Uterus (tissue), 4 donors: Measurements from ENCODE around the gene OTOG. TPM values are rescaled to one million over a fixed set of nuclear protein-coding genes. Genes with fewer than 3 reads are reported as not detected.

Experiments
- DNase-seq, 2 donors: peaks; one replicate each; pipeline ENCODE4 v3.0.0-alpha.2; 2019 to 2020
- H3K27ac ChIP-seq, 2 donors: fragments of 200-600 bp; sonication (generic); 1 replicate in 1 of 2; 2 replicates in 1 of 2; pipeline ENCODE4 v1.5.1; 2016 to 2018
- H3K27me3 ChIP-seq, 2 donors: fragments of 200-600 bp; sonication (generic); one replicate each; pipeline ENCODE4 v1.5.1; 2018 to 2019; ENCODE audit warnings: control low read depth in 1 of 2
- H3K36me3 ChIP-seq, 2 donors: fragments of 200-600 bp; sonication (generic); one replicate each; pipeline ENCODE4 v1.5.1; 2019; ENCODE audit warnings: control low read depth in 1 of 2
- H3K4me1 ChIP-seq, 2 donors: fragments of 200-600 bp; sonication (generic); one replicate each; pipeline ENCODE4 v1.5.1; 2018 to 2019; ENCODE audit warnings: control low read depth in 1 of 2
- H3K4me3 ChIP-seq, 2 donors: fragments of 200-600 bp; sonication (generic); 1 replicate in 1 of 2; 2 replicates in 1 of 2; pipeline ENCODE4 v1.5.1; 2018 to 2019; ENCODE audit warnings: mild to moderate bottlenecking in 1 of 2
- H3K9me3 ChIP-seq, 2 donors: fragments of 200-600 bp; sonication (generic); one replicate each; pipeline ENCODE4 v1.5.1; 2019; ENCODE audit warnings: control low read depth in 1 of 2
- POLR2A ChIP-seq, 2 donors: fragments of 450-650 bp; IDR thresholded peaks; one replicate each; pipeline ENCODE4 v1.6.1; 2016; ENCODE audit warnings: antibody characterized with exemption in 2 of 2, mild to moderate bottlenecking in 1 of 2, moderate library complexity in 1 of 2
- intact Hi-C: fragments of 100-400 bp; cut with DNase I; formaldehyde crosslinking; loops from one replicate; pipeline ENCODE4 v1.15.1; 2023; ENCODE audit warnings: low total_unique reads
- total RNA-seq, 4 donors: library from RNA; depleted of rRNA in 3 of 4; stranded (reverse); fragments of >200 nt in 3 of 4; gene quantifications; one replicate each; pipeline versions ENCODE4 v1.1.0 to v1.2.4, GENCODE V29; 2014 to 2023
- TF ChIP-seq, protein P1 (sequence below), 4 experiments: fragments of 200-600 bp in 2 of 4; fragments of 450-650 bp in 2 of 4; sonication (generic) in 2 of 4; IDR thresholded peaks; one replicate each; pipeline ENCODE4 v1.5.1; 2016 to 2019; ENCODE audit warnings: antibody characterized with exemption in 4 of 4, mild to moderate bottlenecking in 2 of 4, moderate library complexity in 1 of 4
- donor health status: DM: yes; HTN: yes; CAD: no.

Gene OTOG
- total RNA-seq, 4 donors from 2014 or later: under 0.01 TPM; not detected in 3

DNA sequence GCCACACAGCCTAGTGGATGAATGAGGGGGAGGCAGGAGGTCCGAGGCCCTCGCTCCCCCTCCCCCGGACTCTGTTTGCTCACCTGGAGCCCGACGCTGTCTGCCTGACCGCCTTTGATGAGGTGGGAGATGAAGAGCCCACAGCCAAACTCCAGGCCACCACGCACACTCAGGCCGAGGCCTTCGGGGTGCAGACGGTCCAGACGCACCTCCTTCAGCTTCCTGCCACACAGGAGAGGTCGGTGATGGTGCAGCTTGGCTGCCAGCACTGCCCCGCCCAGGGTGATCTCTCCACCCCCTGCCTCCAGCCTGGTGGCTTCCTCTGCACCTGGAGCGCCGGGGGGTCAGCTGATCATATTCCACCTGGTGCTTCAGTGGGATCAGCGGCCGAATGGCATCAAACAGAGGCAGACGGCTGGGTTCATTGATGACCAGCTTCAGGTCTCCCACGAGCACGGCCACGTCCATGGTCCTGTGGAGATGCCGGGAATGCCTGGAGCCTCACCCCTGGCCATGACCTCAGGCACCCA, 15.9 kb upstream of the OTOG start:
- intact Hi-C loops: no loop called here
- no peak overlapping the region for H3K27ac ChIP-seq
- H3K9me3 ChIP-seq: no peaks in the 10 kb centered on the region
- H3K27me3 ChIP-seq: no peaks in the 10 kb centered on the region
- no peaks in the 10 kb centered on the region for H3K4me1 ChIP-seq
- no peak for DNase-seq
- no peaks in the 10 kb centered on the region for H3K36me3 ChIP-seq
- H3K4me3 ChIP-seq: no peak overlapping the region
- TF ChIP-seq, protein P1, sequence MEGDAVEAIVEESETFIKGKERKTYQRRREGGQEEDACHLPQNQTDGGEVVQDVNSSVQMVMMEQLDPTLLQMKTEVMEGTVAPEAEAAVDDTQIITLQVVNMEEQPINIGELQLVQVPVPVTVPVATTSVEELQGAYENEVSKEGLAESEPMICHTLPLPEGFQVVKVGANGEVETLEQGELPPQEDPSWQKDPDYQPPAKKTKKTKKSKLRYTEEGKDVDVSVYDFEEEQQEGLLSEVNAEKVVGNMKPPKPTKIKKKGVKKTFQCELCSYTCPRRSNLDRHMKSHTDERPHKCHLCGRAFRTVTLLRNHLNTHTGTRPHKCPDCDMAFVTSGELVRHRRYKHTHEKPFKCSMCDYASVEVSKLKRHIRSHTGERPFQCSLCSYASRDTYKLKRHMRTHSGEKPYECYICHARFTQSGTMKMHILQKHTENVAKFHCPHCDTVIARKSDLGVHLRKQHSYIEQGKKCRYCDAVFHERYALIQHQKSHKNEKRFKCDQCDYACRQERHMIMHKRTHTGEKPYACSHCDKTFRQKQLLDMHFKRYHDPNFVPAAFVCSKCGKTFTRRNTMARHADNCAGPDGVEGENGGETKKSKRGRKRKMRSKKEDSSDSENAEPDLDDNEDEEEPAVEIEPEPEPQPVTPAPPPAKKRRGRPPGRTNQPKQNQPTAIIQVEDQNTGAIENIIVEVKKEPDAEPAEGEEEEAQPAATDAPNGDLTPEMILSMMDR (IDR thresholded peaks at IDR 0.05): no peak
- no peak for TF ChIP-seq POLR2A (IDR thresholded peaks at IDR 0.05)

DNA sequence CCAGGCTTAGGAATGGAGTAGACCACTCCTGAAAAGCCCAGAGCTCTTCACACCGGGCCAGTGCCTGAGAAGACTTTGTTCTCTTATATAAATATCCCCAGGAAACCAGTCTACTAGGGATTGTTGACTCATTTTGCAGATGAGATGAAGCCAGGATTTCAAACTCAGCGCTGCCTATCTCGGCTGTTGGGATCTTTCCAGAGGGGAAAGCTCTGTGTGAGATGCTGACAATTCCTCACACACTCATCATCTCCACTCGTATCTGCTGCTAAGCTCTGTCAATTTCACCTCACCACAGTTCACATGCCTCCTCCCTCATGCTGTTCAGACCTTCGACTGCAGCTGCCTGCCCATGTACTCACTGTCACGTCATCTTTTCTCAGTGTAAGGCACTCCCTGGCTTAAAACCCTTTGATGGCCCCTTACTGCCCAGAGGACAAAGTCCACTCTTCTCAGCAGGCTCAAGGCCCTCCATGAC, 15.4 kb upstream of the OTOG start:
- intact Hi-C loops: no loop called here
- Histone ChIP-seq H3K9me3 (no peaks in the 10 kb centered on the region), H3K4me1 (no peaks in the 10 kb centered on the region), H3K27me3 (no peaks in the 10 kb centered on the region), H3K27ac (no peak overlapping the region), H3K36me3 (no peaks in the 10 kb centered on the region), H3K4me3 (no peak overlapping the region)
- no peak for DNase-seq
- TF ChIP-seq POLR2A (IDR thresholded peaks at IDR 0.05): no peak
- TF ChIP-seq, protein P1 (IDR thresholded peaks at IDR 0.05): no peak

DNA sequence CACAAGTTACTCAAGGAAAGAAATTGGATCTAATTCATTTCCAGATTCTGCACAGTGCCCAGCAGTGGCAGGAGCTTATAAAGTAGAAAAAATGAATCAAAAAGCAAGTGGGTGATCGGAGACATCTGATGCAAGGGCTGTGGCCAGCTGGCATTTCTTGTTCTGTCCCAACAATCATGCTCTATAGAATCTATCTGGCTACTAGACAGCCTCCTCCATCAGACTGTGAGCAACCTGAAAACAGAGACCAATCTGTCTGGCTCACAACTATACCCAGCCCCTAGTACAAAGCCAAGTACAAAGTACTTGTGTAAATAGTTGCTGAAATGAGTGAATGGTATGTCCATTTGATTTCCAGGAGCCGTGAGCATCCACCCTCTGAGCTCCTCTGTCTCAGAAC, 14.3 kb upstream of the OTOG start:
- Histone ChIP-seq H3K4me1 (no peaks in the 10 kb centered on the region), H3K4me3 (no peak overlapping the region), H3K27me3 (no peaks in the 10 kb centered on the region), H3K9me3 (no peaks in the 10 kb centered on the region), H3K36me3 (no peaks in the 10 kb centered on the region), H3K27ac (no peak overlapping the region)
- no peak for DNase-seq
- intact Hi-C loops: no loop called here
- TF ChIP-seq, protein P1 (IDR thresholded peaks at IDR 0.05): no peak
- no peak for TF ChIP-seq POLR2A (IDR thresholded peaks at IDR 0.05)

DNA sequence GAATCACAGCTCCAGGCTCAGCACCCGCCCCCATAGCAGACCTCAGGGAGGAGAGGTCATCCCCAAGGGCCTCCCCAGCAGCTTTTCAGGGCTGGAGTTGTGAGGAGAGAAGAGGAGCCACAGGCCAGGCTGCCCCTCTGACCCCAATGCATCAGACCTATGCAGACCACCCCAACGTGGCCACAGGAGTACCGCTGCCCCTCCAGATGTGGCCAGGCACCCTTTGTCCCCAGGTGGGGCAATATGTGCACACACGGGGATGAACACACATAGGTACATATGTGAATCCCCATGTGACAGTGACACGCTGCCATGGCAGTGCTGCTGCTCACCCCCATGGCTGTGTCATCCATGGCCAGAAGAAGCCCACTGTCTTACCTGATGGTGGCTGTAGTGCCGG, 13.7 kb upstream of the OTOG start:
- TF ChIP-seq POLR2A (IDR thresholded peaks at IDR 0.05): no peak
- TF ChIP-seq, protein P1 (IDR thresholded peaks at IDR 0.05): no peak
- DNase-seq: no peak
- no peaks in the 10 kb centered on the region for H3K36me3 ChIP-seq
- H3K4me3 ChIP-seq: no peak overlapping the region
- no peaks in the 10 kb centered on the region for H3K4me1 ChIP-seq
- intact Hi-C loops: no loop called here
- H3K9me3 ChIP-seq: no peaks in the 10 kb centered on the region
- H3K27ac ChIP-seq: no peak overlapping the region
- no peaks in the 10 kb centered on the region for H3K27me3 ChIP-seq

DNA sequence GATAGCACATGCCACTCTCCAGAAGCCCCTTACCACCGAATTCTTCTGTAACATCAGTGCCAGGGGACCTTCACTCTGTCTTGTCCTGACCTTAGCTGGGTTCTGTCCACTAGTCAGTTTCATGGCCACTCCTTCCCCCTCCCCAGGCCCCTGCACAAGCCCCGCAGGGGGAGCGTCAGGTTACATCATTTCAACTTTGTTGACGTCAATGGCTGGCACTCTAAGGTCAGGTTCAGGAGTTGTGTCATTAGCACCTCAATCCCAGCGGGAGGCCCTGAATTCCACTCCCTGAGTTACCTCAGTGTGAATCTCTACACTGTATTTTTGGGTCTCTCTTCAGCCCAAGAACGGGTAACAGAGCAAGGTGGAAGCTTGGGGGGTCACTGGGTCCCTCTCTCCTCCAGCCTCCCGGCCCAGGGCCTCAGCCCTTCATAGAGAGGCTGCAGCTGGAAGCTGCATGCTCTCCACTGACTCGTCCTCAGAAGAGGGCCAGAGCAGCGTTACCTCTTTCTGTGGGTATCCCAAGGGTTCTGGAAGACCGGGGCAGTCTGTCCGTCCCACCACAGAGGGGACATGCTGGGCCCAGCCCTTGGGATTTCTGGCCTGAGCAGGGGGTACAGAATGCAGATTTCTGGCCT, 13.2 kb upstream of the OTOG start:
- TF ChIP-seq, protein P1 (IDR thresholded peaks at IDR 0.05): no peak
- no peak for TF ChIP-seq POLR2A (IDR thresholded peaks at IDR 0.05)
- H3K27ac ChIP-seq: no peak overlapping the region
- H3K9me3 ChIP-seq: no peaks in the 10 kb centered on the region
- H3K27me3 ChIP-seq: no peaks in the 10 kb centered on the region
- DNase-seq: no peak
- no peaks in the 10 kb centered on the region for H3K4me1 ChIP-seq
- intact Hi-C loops: no loop called here
- H3K36me3 ChIP-seq: no peaks in the 10 kb centered on the region
- no peak overlapping the region for H3K4me3 ChIP-seq
